SU-DHL-6 (cell line): ENCODE data around the gene NR2F6.

Experiments used
- H2AFZ ChIP-seq: fragments of 200-600 bp; sonication (generic); 2 replicates; pipeline ENCODE4 v1.6.1; 2014; ENCODE audit warnings: low read depth, mild to moderate bottlenecking, moderate library complexity, mixed read lengths, antibody characterized with exemption, low read length; ENCODE audit not compliant: severe bottlenecking
- H3F3A ChIP-seq: fragments of 200-600 bp; shearing (Covaris generic); 2 replicates; pipeline ENCODE4 v1.6.0; 2016; ENCODE audit warnings: antibody characterized with exemption, mild to moderate bottlenecking; ENCODE audit not compliant: insufficient read depth
- H3K27ac ChIP-seq: fragments of 200-600 bp; sonication (generic); 2 replicates; pipeline ENCODE4 v1.5.1; 2016; ENCODE audit warnings: low read depth, mild to moderate bottlenecking, low read length, moderate library complexity, mixed read lengths
- H3K27me3 ChIP-seq: fragments of 200-600 bp; sonication (generic), shearing (Covaris generic); 2 replicates; pipeline ENCODE4 v1.6.0; 2014; ENCODE audit warnings: mild to moderate bottlenecking, low read length
- H3K36me3 ChIP-seq: fragments of 200-600 bp; sonication (generic); 2 replicates; pipeline ENCODE4 v1.6.1; 2014; ENCODE audit warnings: mild to moderate bottlenecking, low read length, mixed read lengths
- H3K4me2 ChIP-seq: fragments of 300-600, 200-600 bp; shearing (Covaris generic), sonication (generic); 2 replicates; pipeline ENCODE4 v1.6.0; 2014; ENCODE audit warnings: low read length, low read depth, mild to moderate bottlenecking; ENCODE audit not compliant: poor library complexity, severe bottlenecking
- H3K4me3 ChIP-seq: fragments of 200-600 bp; sonication (generic); 2 replicates; pipeline ENCODE4 v1.5.1; 2014; ENCODE audit warnings: antibody characterized with exemption, low read length, mild to moderate bottlenecking, mixed read lengths; ENCODE audit not compliant: insufficient read depth, poor library complexity, severe bottlenecking
- H3K79me2 ChIP-seq: fragments of 200-600 bp; sonication (generic); 2 replicates; pipeline ENCODE4 v1.6.1; 2014; ENCODE audit warnings: mild to moderate bottlenecking, low read length, moderate library complexity; ENCODE audit not compliant: insufficient read depth
- H3K9ac ChIP-seq: fragments of 200-600 bp; sonication (generic); 2 replicates; pipeline ENCODE4 v1.7.0; 2014; ENCODE audit warnings: mild to moderate bottlenecking, low read length
- H3K9me2 ChIP-seq: fragments of 200-600 bp; sonication (generic); replicated peaks from 2 replicates; pipeline ENCODE4 v1.6.1; 2014; ENCODE audit warnings: low read length; ENCODE audit not compliant: insufficient read depth
- H3K9me3 ChIP-seq: fragments of 200-600 bp; sonication (generic); 2 replicates; pipeline ENCODE4 v1.6.1; 2014; ENCODE audit warnings: low read length, mixed read lengths; ENCODE audit not compliant: insufficient read depth
- H4K20me1 ChIP-seq: fragments of 200-600 bp; sonication (generic); 2 replicates; pipeline ENCODE4 v1.6.1; 2014; ENCODE audit warnings: low read depth, mild to moderate bottlenecking, antibody characterized with exemption, low read length, moderate library complexity, mixed read lengths
- EZH2phosphoT487 ChIP-seq: fragments of 200-600 bp; sonication (generic), shearing (Covaris generic); conservative IDR thresholded peaks from 2 replicates; pipeline ENCODE4 v1.6.1; 2018; ENCODE audit warnings: mild to moderate bottlenecking, antibody characterized with exemption, low read length, moderate library complexity, mixed read lengths
- TF ChIP-seq, protein P1 (sequence below): fragments of 200-600 bp; sonication (generic); IDR thresholded peaks from one replicate; pipeline ENCODE4 v1.5.1; 2017; ENCODE audit warnings: antibody characterized with exemption, mild to moderate bottlenecking, low read length, moderate library complexity; ENCODE audit not compliant: insufficient read depth, poor library complexity, severe bottlenecking

The NR2F6 gene

DNA sequence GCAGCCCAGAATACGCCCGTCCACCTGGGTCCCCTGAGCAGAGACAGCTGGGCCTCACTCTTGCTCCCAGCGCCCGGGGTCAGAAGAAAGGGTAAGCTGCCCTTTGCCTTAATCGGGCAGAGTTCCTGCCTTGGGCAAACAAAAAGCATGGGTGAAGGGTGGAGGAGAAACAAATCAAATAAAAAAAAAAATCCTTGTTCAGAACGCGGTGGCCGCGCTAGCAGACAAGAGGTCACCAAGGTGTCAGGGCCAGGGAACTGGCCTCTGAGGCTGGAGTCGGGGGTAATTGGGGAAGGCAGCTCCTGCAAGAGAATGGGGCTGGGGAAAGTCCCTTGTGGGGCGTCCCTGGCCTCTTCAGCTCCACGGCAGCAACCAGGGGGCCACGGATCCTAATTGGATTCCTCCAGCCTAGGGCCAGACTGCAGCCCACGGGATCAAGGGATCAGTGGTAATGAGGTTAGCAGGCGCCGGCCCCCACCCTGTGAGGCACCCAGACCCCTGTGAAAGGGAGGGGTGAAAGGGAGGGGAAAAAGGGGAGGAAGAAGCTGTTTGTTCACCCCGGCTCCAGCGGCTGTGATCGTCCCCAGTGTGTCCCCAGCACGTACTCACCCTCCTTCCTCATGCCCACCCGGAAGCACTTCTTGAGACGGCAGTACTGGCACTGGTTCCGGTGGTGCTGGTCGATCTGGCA, 5.5 kb downstream of the NR2F6 start:
- Histone ChIP-seq H3K27me3 (no peaks in the 10 kb centered on the region), H3K9ac (no peak overlapping the region), H4K20me1 (no peaks in the 10 kb centered on the region), H3K9me2 (no peaks in the 10 kb centered on the region), H3K36me3 (no peaks in the 10 kb centered on the region), H2AFZ (no peak overlapping the region), H3K4me2 (no peak overlapping the region), H3K79me2 (peaks cover 3% of the 10 kb centered on the region; the same call in 1 of the 2 replicates), H3K27ac (no peak overlapping the region), H3K4me3 (no peak overlapping the region), H3F3A (peaks cover 10% of the 10 kb centered on the region; the same call in 1 of the 2 replicates), H3K9me3 (no peaks in the 10 kb centered on the region)
- no peak for TF ChIP-seq EZH2phosphoT487
- TF ChIP-seq, protein P1, sequence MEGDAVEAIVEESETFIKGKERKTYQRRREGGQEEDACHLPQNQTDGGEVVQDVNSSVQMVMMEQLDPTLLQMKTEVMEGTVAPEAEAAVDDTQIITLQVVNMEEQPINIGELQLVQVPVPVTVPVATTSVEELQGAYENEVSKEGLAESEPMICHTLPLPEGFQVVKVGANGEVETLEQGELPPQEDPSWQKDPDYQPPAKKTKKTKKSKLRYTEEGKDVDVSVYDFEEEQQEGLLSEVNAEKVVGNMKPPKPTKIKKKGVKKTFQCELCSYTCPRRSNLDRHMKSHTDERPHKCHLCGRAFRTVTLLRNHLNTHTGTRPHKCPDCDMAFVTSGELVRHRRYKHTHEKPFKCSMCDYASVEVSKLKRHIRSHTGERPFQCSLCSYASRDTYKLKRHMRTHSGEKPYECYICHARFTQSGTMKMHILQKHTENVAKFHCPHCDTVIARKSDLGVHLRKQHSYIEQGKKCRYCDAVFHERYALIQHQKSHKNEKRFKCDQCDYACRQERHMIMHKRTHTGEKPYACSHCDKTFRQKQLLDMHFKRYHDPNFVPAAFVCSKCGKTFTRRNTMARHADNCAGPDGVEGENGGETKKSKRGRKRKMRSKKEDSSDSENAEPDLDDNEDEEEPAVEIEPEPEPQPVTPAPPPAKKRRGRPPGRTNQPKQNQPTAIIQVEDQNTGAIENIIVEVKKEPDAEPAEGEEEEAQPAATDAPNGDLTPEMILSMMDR, result no peak

DNA sequence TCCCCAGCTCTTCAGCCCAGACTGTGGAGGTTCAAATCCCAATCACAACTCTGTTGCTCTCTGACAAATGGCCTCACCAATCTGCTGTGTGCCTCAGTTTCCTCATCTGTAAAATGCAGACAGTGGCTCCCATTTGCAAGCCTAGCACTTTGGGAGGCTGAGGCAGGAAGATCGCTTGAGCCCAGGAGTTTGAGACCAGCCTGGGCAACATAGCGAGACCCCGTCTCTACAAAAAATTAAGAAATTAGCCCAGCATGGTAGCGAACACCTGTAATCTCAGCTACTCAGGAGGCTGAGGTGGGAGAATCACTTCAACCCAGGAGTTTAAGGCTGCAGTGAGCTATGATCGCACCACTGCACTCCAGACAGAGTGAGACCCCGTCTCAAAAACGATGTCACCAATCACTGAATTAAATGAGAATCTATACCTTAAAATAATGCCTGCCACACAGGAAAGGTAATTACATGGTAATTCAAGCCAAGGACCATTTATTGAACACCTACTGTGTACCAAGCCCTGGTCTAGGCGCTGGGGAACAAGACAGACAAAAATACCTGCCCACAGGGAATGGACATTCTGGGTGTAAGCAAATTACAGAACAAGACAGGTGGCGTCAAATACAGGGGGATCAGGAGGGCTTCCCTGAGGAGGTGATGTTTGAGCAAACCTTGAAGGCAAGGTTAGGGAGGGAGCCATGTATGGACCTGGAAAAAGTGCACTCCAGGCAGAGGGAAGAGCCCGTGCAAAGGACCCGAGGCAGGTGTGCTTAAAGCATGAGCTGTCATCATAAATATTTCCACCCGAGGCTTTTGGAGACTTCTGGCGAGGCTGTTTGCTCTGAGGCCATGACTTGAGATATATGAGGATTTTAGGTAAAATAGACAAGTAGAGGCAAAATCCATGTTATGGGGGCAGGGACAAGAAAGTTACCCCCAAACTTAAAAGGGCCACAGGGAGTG, 7.7 kb downstream of the NR2F6 start:
- Histone ChIP-seq H3F3A (peaks cover 10% of the 10 kb centered on the region; the same call in 1 of the 2 replicates), H2AFZ (no peak overlapping the region), H3K36me3 (no peaks in the 10 kb centered on the region), H3K27ac (no peak overlapping the region), H3K9me2 (no peaks in the 10 kb centered on the region), H3K4me3 (no peak overlapping the region), H3K4me2 (no peak overlapping the region), H3K79me2 (no peaks in the 10 kb centered on the region), H4K20me1 (no peaks in the 10 kb centered on the region), H3K27me3 (no peaks in the 10 kb centered on the region), H3K9ac (no peak overlapping the region), H3K9me3 (no peaks in the 10 kb centered on the region)
- TF ChIP-seq, protein P1, result no peak
- TF ChIP-seq EZH2phosphoT487, result no peak

DNA sequence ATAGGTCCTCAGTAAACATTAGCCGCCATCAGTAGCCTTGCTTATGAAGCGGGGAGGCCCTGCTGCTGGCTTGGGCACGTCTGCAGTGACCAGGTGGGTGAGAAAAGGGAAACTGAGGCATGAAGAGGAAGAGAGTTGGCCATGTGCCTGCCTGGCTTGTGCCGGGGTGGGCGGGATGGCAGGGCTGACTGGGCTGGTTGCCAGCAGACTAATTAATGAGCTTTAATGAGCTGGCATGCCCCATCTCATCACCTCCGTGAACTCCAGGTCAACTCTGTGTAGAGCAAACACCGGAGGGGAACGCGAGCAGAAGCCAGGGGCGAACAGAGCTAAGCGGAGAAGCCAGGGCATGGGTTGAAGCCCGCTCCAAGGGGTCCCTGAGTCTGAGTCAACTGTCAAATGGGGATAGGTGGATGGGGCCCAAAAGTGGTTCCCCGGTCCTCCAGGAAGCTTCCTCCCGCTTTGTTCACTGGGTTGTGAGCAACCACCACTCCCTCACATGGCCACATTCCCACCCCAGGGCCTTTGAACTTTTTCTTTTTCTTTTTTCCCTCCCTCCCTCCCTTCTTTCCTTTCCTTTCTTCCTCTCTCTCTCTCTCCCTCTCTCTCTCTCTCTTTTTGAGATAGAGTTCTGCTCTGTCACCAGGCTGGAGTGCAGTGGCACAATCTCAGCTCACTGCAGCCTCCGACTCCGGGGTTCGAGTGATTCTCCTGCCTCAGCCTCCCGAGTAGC, 8.7 kb downstream of the NR2F6 start:
- H3K27ac ChIP-seq, result no peak overlapping the region
- TF ChIP-seq, protein P1, result no peak
- no peak for TF ChIP-seq EZH2phosphoT487
- H3K4me3 ChIP-seq, result no peak overlapping the region
- H4K20me1 ChIP-seq, result no peaks in the 10 kb centered on the region
- no peak overlapping the region for H2AFZ ChIP-seq
- H3K9ac ChIP-seq, result no peak overlapping the region
- no peak overlapping the region for H3K4me2 ChIP-seq
- no peaks in the 10 kb centered on the region for H3K9me2 ChIP-seq
- 0 out of 2 replicates have a peak, but pooled peaks cover 10% of the 10 kb centered on the region for H3F3A ChIP-seq
- no peaks in the 10 kb centered on the region for H3K9me3 ChIP-seq
- H3K27me3 ChIP-seq, result no peaks in the 10 kb centered on the region
- no peaks in the 10 kb centered on the region for H3K79me2 ChIP-seq
- H3K36me3 ChIP-seq, result no peaks in the 10 kb centered on the region
